HG03571 (cell line): Measurements from ENCODE around the gene KIF20B.
"Not testable (repeated sequence)": the region's sequence is repeated elsewhere in the genome, so short reads cannot be mapped to it uniquely, and the experiment has no call there.

Experiments used
- ATAC-seq: cut with Tn5 transposase; IDR thresholded peaks from one replicate; pipeline ENCODE4 v1.9.1; 2021; ENCODE audit not compliant: unreplicated experiment

KIF20B gene

GRCh38 chr10:89690027-89690426, 11.4 kb upstream of the KIF20B start:
- no peak for ATAC-seq

- ATAC-seq: no peak
These were observed 9.0 kb upstream of the KIF20B start for GRCh38 chr10:89692416-89692815.

GRCh38 chr10:89693176-89693575, 8.2 kb upstream of the KIF20B start:
- ATAC-seq: no peak

GRCh38 chr10:89695307-89695706, 6.1 kb upstream of the KIF20B start:
- ATAC-seq: no peak

- no peak for ATAC-seq
These were observed 3.4 kb upstream of the KIF20B start for GRCh38 chr10:89697946-89698345.

GRCh38 chr10:89699581-89700064, 1.8 kb upstream of the KIF20B start:
- no peak for ATAC-seq

GRCh38 chr10:89700923-89701241, 508 bp upstream of the KIF20B start:
- ATAC-seq: no peak

- ATAC-seq: no peak
These were observed 711 bp downstream of the KIF20B start for GRCh38 chr10:89702121-89702480.

GRCh38 chr10:89705466-89705865, 4.1 kb downstream of the KIF20B start:
- no peak for ATAC-seq

- ATAC-seq: no peak
These were observed 4.6 kb downstream of the KIF20B start for GRCh38 chr10:89706011-89706410.

- no peak for ATAC-seq
These were observed 6.0 kb downstream of the KIF20B start for GRCh38 chr10:89707372-89707771.

GRCh38 chr10:89710753-89711152, 9.4 kb downstream of the KIF20B start:
- ATAC-seq: no peak

GRCh38 chr10:89734616-89735015, 33.2 kb downstream of the KIF20B start:
- no peak for ATAC-seq

- peak; percentile 82 for ATAC-seq
These were observed 37.3 kb downstream of the KIF20B start for GRCh38 chr10:89738551-89739209.

- ATAC-seq: no peak
These were observed 39.9 kb downstream of the KIF20B start for GRCh38 chr10:89741126-89741762.

- no peak for ATAC-seq
These were observed 42.6 kb downstream of the KIF20B start for GRCh38 chr10:89744026-89744425.

GRCh38 chr10:89745903-89746302, 44.5 kb downstream of the KIF20B start:
- no peak for ATAC-seq

- no peak for ATAC-seq
These were observed 49.1 kb downstream of the KIF20B start for GRCh38 chr10:89750441-89750840.

GRCh38 chr10:89755374-89755773, 54.0 kb downstream of the KIF20B start:
- no peak for ATAC-seq

GRCh38 chr10:89759531-89759930, 58.1 kb downstream of the KIF20B start:
- no peak for ATAC-seq

GRCh38 chr10:89763671-89764070, 62.3 kb downstream of the KIF20B start:
- ATAC-seq: not testable (repeated sequence)

GRCh38 chr10:89771684-89772083, 70.3 kb downstream of the KIF20B start:
- ATAC-seq: no peak

- ATAC-seq: no peak
These were observed 71.7 kb downstream of the KIF20B start for GRCh38 chr10:89773081-89773480.
